Hematopoietic multipotent progenitor cell treated with erythropoietin and hydrocortisone succinate and interleukin-3 and kit ligand, for 4 days (in vitro differentiated cells): ENCODE data around the gene FBXW7.

Experiments used
- DNase-seq: peaks from one replicate; pipeline ENCODE4 v3.0.0-alpha.2; 2015

The FBXW7 gene

DNA sequence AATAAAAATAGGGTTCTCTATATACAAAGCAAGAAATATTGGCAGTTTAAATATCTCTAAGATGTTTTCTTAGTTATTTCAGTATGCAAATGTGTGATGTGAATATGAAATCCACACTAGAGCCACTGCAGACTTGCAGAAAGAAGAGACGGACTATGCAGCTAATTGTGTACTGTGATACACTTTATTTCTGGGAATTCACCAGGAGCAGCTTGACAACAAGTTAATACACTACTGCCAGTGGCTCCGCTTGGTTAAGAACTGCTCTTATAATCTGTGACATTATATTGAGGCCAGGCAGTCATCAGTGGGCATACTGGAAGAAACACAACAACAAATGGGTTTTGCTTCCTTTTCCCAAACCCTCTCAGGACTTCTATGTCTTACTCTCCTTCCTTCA lies 172.0 kb downstream of the FBXW7 start:
- DNase-seq: no peak

DNA sequence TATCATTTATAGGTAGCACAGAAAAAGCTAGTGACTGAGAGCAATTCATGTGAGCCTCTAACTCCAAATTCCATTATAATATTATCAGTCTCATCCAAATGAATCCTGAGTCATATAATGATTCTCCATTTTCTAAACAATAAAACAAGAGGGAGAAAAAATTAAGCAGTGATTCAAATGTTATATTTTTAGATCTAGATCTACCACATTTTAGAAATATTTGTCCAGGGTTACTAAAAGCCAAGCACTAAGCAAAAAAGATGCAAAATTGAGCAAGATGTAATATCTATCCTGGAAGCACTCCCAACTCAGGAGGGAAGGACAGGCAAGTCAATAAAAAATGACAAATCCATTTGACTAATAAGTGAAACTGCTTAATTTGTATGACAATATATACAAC lies 172.8 kb downstream of the FBXW7 start:
- DNase-seq: no peak

DNA sequence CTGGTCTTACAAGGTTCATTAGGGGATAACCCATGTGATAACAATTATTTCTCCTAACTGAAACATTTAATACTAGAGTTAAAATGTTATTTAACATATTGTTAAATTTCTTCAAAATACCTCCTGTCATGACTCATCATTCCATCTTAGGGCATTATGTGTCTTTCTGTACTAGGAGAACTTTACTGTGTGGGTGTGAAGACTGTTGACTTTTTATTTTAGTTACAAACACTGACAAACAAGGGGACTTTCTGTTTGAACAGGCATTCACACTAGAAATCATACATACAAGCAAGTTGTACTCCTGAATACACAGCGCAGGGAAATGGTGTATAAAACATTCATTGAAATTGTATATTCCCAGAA lies 175.9 kb downstream of the FBXW7 start:
- no peak for DNase-seq

- no peak for DNase-seq
These were observed 176.5 kb downstream of the FBXW7 start for GRCh38 chr4:152359208-152360044.

DNA sequence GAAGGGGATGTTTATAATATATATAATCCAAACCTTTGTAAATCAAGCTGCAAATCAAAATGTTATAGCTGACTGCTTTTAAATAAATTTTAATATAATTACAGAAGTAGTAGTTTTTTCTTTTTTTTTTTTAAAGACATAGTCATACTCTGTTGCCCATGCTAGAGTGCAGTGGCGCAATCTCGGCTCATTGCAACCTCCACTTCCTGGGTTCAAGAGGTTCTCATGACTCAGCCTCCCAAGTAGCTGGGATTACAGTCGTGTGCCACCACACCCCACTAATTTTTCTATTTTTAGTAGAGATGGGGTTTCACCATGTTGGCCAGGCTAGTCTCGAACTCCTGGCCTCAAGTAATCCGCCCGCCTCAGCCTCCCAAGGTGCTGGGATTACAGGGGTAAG lies 178.7 kb downstream of the FBXW7 start:
- DNase-seq: peak; percentile 9

- DNase-seq: peak; percentile 13
These were observed 179.4 kb downstream of the FBXW7 start for GRCh38 chr4:152356428-152357034.

GRCh38 chr4:152352622-152353116 lies 183.2 kb downstream of the FBXW7 start:
- peak; percentile 4 for DNase-seq

- DNase-seq: no peak
These were observed 183.7 kb downstream of the FBXW7 start for GRCh38 chr4:152352215-152352614.

GRCh38 chr4:152351080-152351479 lies 184.8 kb downstream of the FBXW7 start:
- no peak for DNase-seq

GRCh38 chr4:152348670-152349069 lies 187.2 kb downstream of the FBXW7 start:
- DNase-seq: peak; percentile 39

DNA sequence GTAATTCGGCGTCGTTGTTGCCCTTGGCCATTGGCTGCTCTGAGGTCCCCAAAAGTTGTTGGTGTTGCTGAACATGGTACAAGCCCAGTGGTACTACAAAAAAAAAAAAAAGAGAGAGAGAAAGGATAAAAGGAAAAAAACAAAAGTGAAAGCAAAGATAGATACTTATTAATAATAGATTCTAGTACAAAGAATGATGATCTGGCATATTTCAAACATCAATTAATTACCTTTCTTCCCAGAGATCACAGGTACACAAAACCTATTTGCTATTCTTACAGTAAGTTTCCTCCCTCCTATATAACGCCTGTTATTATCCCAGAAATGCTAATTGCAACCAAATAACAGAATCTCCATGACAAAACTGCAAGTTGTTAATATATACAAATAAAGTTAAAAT lies 188.9 kb downstream of the FBXW7 start:
- DNase-seq: no peak

DNA sequence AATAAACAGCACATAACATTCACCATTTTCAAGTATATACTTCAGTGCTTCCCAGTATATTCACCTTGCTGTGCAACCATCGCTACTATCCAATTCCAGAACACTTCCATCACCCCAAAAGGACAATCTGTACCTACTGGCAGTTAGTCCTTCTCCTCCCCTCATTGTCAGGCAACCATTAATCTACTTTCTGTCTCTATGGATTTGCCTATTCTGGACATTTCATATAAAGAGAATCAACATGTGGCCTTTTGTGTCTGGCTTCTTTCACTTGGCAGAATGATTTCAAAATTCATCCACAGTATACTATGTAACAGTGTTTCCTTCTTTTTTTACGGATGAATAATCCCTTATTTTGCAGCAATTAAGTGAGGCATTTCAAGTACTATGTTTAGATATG lies 189.4 kb downstream of the FBXW7 start:
- no peak for DNase-seq

GRCh38 chr4:152344001-152344400 lies 191.9 kb downstream of the FBXW7 start:
- DNase-seq: no peak

DNA sequence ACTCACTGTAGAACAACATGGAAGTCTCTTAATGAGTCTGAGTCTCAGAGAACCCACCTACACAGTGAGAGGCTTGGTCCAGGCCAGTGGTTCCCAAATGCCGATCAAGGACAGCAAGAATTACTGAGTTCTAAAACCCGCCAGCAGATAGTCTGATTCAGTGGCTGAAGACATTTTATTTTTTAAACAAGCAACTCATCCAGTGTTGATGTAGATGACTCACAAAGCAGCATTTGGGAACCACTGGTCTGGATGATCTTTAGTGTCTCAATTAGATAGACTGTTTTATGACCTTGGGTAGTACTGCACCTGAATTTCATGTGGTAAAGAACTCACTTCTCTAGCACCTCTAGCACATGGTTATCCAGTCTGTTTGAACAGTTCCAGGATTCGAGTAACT lies 193.6 kb downstream of the FBXW7 start:
- no peak for DNase-seq

DNA sequence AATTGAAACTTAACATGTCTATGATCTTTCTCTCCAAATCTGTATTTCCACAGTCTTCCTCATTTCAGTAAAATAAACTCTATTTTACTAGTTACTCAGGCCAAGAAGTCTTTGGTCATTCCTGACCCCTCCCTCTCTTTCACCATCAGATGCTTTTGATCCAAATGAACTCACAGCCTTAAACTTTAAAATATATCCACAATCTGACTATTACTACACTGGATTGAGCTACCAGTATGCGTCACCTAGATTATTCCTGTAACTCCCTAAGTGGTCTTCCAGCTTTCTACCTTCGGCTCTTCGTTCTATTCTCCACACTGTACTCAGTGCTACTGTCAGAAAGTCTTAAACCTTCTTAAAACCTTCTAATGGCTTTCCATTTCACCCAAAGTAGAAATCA lies 195.1 kb downstream of the FBXW7 start:
- DNase-seq: no peak

- DNase-seq: no peak
These were observed 196.3 kb downstream of the FBXW7 start for GRCh38 chr4:152339576-152339975.

- no peak for DNase-seq
These were observed 201.0 kb downstream of the FBXW7 start for GRCh38 chr4:152334931-152335330.

- DNase-seq: no peak
These were observed 204.8 kb downstream of the FBXW7 start for GRCh38 chr4:152331042-152331441.

DNA sequence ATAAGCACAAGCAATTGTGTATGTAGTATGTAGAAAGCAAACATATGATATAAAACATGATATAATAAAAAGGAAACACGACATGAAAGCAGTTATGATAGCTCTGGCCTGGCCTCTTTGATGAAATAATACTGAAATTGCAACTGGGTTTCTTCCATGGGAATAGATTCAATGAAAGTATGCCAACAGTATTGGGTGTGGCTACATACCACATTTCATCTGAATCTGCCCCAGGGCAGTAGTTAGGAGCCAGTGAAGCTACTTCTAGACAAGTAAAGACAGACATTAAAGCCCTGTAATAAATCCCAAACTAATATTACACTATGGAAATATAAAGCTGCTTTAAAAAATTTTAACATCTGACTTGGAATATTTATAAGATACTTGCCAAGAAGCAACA lies 207.3 kb downstream of the FBXW7 start:
- DNase-seq: no peak

- no peak for DNase-seq
These were observed 208.1 kb downstream of the FBXW7 start for GRCh38 chr4:152327606-152328453.

- DNase-seq: no peak
These were observed 210.1 kb downstream of the FBXW7 start for GRCh38 chr4:152325831-152326230.

- no peak for DNase-seq
These were observed 212.7 kb downstream of the FBXW7 start for GRCh38 chr4:152323221-152323620.

DNA sequence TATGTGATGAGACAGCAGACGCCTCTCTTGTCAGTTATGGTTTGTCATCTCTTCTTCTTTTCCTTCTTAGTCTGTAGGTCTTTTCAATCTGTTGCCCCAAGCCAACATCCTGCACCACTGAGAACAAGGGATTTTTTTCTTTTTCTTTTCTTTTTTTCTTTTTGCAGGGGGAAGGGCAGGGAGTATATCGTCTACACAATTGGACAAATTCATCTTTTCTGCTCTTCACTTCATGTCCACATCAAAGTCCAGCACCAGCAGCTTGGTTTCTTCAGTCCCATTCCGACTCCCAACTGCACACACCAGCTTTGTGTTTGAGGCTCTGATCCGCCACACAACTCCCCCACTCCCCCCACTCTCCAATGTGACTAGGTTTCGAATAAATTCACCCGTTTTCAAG lies 213.2 kb downstream of the FBXW7 start:
- no peak for DNase-seq

DNA sequence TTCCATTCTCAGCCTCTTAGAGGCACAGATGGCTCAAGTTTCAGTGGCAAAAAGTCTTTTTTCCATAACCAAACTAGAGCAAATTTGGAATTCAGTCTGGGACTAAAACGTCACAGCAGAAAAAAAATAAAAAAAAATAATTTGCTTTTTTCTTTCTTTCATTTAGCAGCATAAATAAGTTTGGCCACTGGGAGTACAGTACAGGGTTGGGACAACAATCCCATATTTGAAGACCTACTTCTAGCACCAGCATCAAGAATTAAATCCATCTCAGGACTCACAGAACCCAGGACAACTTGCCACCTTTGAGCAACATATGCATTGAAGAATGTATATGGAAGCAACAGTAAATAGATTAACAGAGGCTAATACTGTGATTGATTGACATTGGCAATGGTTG lies 214.0 kb downstream of the FBXW7 start:
- peak; percentile 4 for DNase-seq
